Activated CD4-positive, alpha-beta T cell treated with anti-CD3 and anti-CD28 coated beads for 48 hours (primary cell): ENCODE results near the gene ABCA1.

Experiments
- DNase-seq: peaks from one replicate; pipeline ENCODE4 v3.0.0-alpha.2; 2020

ABCA1 gene

GRCh38 chr9:104836767-104837166 is 91.2 kb downstream of the ABCA1 start:
- no peak for DNase-seq

GRCh38 chr9:104836235-104836634 is 91.7 kb downstream of the ABCA1 start:
- no peak for DNase-seq

GRCh38 chr9:104835161-104835560 is 92.8 kb downstream of the ABCA1 start:
- no peak for DNase-seq

GRCh38 chr9:104833696-104834095 is 94.3 kb downstream of the ABCA1 start:
- DNase-seq = no peak

GRCh38 chr9:104831681-104832080 is 96.3 kb downstream of the ABCA1 start:
- no peak for DNase-seq

GRCh38 chr9:104826911-104827310 is 101.0 kb downstream of the ABCA1 start:
- DNase-seq = no peak

GRCh38 chr9:104826079-104826775 is 101.7 kb downstream of the ABCA1 start:
- no peak for DNase-seq

- no peak for DNase-seq
Observed at GRCh38 chr9:104820336-104820735, 107.6 kb downstream of the ABCA1 start.

- DNase-seq = no peak
Observed at GRCh38 chr9:104819033-104819432, 108.9 kb downstream of the ABCA1 start.

GRCh38 chr9:104817437-104817836 is 110.5 kb downstream of the ABCA1 start:
- no peak for DNase-seq

- DNase-seq = no peak
Observed at GRCh38 chr9:104815851-104816565, 111.9 kb downstream of the ABCA1 start.

GRCh38 chr9:104810421-104811339 is 117.3 kb downstream of the ABCA1 start:
- DNase-seq = no peak

- peak; percentile 8 for DNase-seq
Observed at GRCh38 chr9:104808035-104808614, 119.8 kb downstream of the ABCA1 start.

- DNase-seq = no peak
Observed at GRCh38 chr9:104805441-104805840, 122.5 kb downstream of the ABCA1 start.

- DNase-seq = no peak
Observed at GRCh38 chr9:104802906-104803305, 125.0 kb downstream of the ABCA1 start.

- DNase-seq = no peak
Observed at GRCh38 chr9:104802110-104802509, 125.8 kb downstream of the ABCA1 start.

GRCh38 chr9:104800068-104800785 is 127.7 kb downstream of the ABCA1 start:
- DNase-seq = no peak

- no peak for DNase-seq
Observed at GRCh38 chr9:104798209-104798995, 129.6 kb downstream of the ABCA1 start.

- no peak for DNase-seq
Observed at GRCh38 chr9:104795857-104796256, 132.1 kb downstream of the ABCA1 start.

GRCh38 chr9:104795082-104795481 is 132.9 kb downstream of the ABCA1 start:
- no peak for DNase-seq

GRCh38 chr9:104794070-104794469 is 133.9 kb downstream of the ABCA1 start:
- peak; percentile 59 for DNase-seq

GRCh38 chr9:104788251-104788650 is 139.7 kb downstream of the ABCA1 start:
- no peak for DNase-seq
